HepG2 (cell line): ENCODE measurements around the gene NRDC.

Experiments used
- BHLHE40 ChIP-seq: IDR thresholded peaks from 2 replicates; pipeline ENCODE4 v1.6.1; 2011; ENCODE audit warnings: low read length, improper control_type of control experiment
- CTCF ChIP-seq: sonication (generic); formaldehyde crosslinking; IDR thresholded peaks from 2 replicates; pipeline ENCODE4 v1.5.0; 2020; ENCODE audit warnings: mild to moderate bottlenecking, missing genetic modification reagents, moderate library complexity
- EZH2 ChIP-seq: conservative IDR thresholded peaks from 2 replicates; pipeline ENCODE4 v1.6.1; 2012; ENCODE audit warnings: mild to moderate bottlenecking, low read depth, low read length, moderate library complexity
- KDM1A ChIP-seq: IDR thresholded peaks from 2 replicates; pipeline ENCODE4 v1.6.1; 2016; ENCODE audit warnings: missing compliant biosample characterization
- SP1 ChIP-seq, 2 experiments: fragments of 450-650 bp in 1 of 2; sonication (generic) in 1 of 2; formaldehyde crosslinking in 1 of 2; IDR thresholded peaks; 2 replicates each; pipeline versions ENCODE4 v1.4.0 to v1.6.1; 2016 to 2020; ENCODE audit warnings: missing genetic modification reagents in 1 of 2
- TF ChIP-seq, protein P1 (sequence below): sonication (generic); formaldehyde crosslinking; IDR thresholded peaks from 2 replicates; pipeline ENCODE4 v1.5.1; 2020; ENCODE audit warnings: missing genetic modification reagents, mild to moderate bottlenecking, borderline replicate concordance

DNA sequence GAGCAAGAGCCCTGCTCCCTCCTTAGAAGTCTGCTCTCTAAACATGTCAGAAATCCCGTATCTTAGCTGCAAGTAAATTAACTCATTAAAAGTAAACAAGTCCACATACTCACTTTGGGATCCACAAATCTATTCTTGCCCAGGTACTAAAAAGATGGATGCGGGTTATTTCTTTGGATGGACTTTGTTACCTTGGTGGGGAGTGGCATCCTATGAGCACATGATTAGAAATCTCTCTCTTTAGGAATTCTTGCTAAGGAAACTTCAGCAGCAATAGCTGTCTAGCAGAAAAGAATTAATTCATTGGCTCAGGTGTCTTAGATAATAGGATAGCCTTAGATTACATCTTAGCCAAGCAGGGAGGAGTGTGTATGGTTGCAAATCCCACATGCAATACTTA lies 25.2 kb downstream of the NRDC start:
- TF ChIP-seq SP1 (IDR thresholded peaks at IDR 0.05): no peak
- TF ChIP-seq SP1 (CRISPR knock-in tag; IDR thresholded peaks at IDR 0.05): no peak
- TF ChIP-seq, protein P1, sequence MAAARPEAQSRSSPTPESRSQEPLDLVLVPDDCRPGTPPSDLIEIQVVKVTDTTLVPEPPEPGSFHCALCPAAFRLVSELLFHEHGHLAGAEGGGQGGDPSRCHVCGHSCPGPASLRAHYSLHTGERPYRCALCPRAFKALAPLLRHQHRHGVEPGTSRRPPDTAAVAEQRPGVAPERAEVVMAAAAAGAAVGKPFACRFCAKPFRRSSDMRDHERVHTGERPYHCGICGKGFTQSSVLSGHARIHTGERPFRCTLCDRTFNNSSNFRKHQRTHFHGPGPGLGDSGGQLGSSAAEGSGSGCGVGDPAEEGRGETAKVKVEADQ (CRISPR knock-in tag): no peak
- no peak for TF ChIP-seq BHLHE40
- no peak for TF ChIP-seq KDM1A
- TF ChIP-seq EZH2: no peak
- TF ChIP-seq CTCF (CRISPR knock-in tag): no peak
